ENCODE data around the gene RASA2.

DNA sequence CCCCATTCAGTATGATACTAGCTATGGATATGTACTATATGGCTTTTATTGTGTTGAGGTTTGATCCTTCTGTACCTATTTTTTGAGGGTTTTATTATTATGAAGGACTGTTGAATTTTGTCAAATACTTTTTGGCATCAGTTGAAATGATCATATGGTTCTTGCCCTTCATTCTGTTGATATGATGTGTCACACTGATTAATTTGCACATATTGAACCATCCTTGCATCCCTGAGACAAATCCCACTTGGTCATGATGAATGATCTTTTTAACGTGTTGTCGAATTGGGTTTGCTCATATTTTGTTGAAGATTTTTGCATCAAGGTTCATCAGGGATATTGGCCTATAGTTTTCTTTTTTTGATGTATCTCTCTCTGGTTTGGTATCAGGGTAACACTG, 61.0 kb downstream of the RASA2 start:
- TF ChIP-seq, protein P1, sequence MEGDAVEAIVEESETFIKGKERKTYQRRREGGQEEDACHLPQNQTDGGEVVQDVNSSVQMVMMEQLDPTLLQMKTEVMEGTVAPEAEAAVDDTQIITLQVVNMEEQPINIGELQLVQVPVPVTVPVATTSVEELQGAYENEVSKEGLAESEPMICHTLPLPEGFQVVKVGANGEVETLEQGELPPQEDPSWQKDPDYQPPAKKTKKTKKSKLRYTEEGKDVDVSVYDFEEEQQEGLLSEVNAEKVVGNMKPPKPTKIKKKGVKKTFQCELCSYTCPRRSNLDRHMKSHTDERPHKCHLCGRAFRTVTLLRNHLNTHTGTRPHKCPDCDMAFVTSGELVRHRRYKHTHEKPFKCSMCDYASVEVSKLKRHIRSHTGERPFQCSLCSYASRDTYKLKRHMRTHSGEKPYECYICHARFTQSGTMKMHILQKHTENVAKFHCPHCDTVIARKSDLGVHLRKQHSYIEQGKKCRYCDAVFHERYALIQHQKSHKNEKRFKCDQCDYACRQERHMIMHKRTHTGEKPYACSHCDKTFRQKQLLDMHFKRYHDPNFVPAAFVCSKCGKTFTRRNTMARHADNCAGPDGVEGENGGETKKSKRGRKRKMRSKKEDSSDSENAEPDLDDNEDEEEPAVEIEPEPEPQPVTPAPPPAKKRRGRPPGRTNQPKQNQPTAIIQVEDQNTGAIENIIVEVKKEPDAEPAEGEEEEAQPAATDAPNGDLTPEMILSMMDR (IDR thresholded peaks at IDR 0.05) = no peak
- TF ChIP-seq ZFX (IDR thresholded peaks at IDR 0.05; ENCODE audit: borderline replicate concordance) = no peak

Data from 22Rv1 (cell line).